ENCODE data around the gene PRAMEF1.

GRCh38 chr1:12776801-12777557 lies 14.2 kb upstream of the PRAMEF1 start:
- TF ChIP-seq, protein P1, sequence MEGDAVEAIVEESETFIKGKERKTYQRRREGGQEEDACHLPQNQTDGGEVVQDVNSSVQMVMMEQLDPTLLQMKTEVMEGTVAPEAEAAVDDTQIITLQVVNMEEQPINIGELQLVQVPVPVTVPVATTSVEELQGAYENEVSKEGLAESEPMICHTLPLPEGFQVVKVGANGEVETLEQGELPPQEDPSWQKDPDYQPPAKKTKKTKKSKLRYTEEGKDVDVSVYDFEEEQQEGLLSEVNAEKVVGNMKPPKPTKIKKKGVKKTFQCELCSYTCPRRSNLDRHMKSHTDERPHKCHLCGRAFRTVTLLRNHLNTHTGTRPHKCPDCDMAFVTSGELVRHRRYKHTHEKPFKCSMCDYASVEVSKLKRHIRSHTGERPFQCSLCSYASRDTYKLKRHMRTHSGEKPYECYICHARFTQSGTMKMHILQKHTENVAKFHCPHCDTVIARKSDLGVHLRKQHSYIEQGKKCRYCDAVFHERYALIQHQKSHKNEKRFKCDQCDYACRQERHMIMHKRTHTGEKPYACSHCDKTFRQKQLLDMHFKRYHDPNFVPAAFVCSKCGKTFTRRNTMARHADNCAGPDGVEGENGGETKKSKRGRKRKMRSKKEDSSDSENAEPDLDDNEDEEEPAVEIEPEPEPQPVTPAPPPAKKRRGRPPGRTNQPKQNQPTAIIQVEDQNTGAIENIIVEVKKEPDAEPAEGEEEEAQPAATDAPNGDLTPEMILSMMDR (conservative IDR thresholded peaks at IDR 0.05; ENCODE audit: low read depth, low read length) = no peak
- TF ChIP-seq RCOR1 (IDR thresholded peaks at IDR 0.05; ENCODE audit: insufficient replicate concordance, low read length) (no peak), CEBPB (IDR thresholded peaks at IDR 0.05; ENCODE audit: low read depth, low read length) (no peak), CHD1 (IDR thresholded peaks at IDR 0.05; ENCODE audit: low read depth, low read length) (no peak), USF2 (IDR thresholded peaks at IDR 0.05; ENCODE audit: low read depth, low read length) (no peak), POLR2A (IDR thresholded peaks at IDR 0.05; ENCODE audit: low read depth, low read length) (no peak), RFX5 (IDR thresholded peaks at IDR 0.05; ENCODE audit: low read depth, low read length) (no peak), MXI1 (IDR thresholded peaks at IDR 0.05; ENCODE audit: borderline replicate concordance, low read depth, low read length) (no peak), BHLHE40 (IDR thresholded peaks at IDR 0.05; ENCODE audit: low read depth, low read length) (no peak), FOS (IDR thresholded peaks at IDR 0.05; ENCODE audit: low read depth, low read length) (no peak), RAD21 (IDR thresholded peaks at IDR 0.05; ENCODE audit: low read length) (no peak)

Data from IMR-90 (cell line).